ENCODE measurements around the gene PLCG2. TPM values are rescaled to one million over a fixed set of nuclear protein-coding genes. Genes with fewer than 3 reads are reported as not detected.

PLCG2 gene
- polyA plus RNA-seq, 2 donors: 2.3 to 4.4 TPM

DNA sequence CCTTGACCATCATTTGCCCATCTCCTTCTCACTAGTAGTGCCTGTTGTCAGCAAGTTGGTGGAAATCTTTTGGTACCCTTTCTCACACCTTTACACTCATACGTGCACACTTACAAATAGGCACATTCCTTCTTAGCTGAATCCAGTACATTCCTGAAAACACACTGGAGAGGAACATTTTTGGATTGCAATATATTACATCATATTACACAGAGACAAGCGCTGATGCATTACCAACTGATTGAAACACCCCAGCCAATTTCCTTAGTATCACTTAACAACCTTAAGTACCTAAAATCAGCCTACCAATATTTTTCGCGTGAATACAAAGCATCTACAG, 64.1 kb downstream of the PLCG2 start:
- H3K9me3 ChIP-seq (ENCODE audit: control insufficient read depth in 2 of 2, insufficient read depth in 1 of 2, low read depth in 1 of 2, low read length in 1 of 2): no peaks in the 10 kb centered on the region
- WGBS, 2 donors: 74 to 93% methylated on average over 4 of the region's 4 CpGs
- no peak overlapping the region for H3K27ac ChIP-seq (ENCODE audit: low read depth in 2 of 2, low read length in 1 of 2)
- no peaks in the 10 kb centered on the region for H3K27me3 ChIP-seq (ENCODE audit: control insufficient read depth in 1 of 2, insufficient read depth in 2 of 2, low read length in 2 of 2)
- no peaks in the 10 kb centered on the region for H3K4me1 ChIP-seq (ENCODE audit: control insufficient read depth in 2 of 2, insufficient read depth in 2 of 2, low read length in 1 of 2)
- H3K36me3 ChIP-seq (ENCODE audit: control insufficient read depth in 2 of 2, insufficient read depth in 2 of 2, low read length in 1 of 2): no peaks in the 10 kb centered on the region
- no peak overlapping the region for H3K4me3 ChIP-seq (ENCODE audit: low read depth in 1 of 2, low read length in 2 of 2)

DNA sequence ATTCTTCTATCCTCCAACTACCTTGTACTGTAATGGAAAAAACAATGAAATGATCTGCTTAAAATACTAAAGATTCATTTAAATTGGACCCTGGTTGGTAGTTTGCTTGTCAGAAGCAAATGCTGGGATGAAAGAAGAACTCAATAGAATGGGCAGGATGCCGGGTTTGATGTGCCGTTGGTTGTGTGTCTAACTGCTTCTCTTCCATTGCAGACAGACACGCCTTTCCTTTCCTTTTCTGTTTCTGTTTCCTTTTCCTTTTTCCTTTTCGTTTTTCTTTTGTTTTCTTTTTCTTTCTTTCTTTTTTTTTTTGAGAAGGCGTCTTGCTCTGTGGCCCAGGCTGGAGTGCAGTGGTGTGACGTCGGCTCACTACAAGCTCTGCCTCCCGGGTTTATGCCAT, 64.6 kb downstream of the PLCG2 start:
- H3K4me1 ChIP-seq (ENCODE audit: control insufficient read depth in 2 of 2, insufficient read depth in 2 of 2, low read length in 1 of 2): no peaks in the 10 kb centered on the region
- H3K27me3 ChIP-seq (ENCODE audit: control insufficient read depth in 1 of 2, insufficient read depth in 2 of 2, low read length in 2 of 2): no peaks in the 10 kb centered on the region
- no peaks in the 10 kb centered on the region for H3K36me3 ChIP-seq (ENCODE audit: control insufficient read depth in 2 of 2, insufficient read depth in 2 of 2, low read length in 1 of 2)
- H3K9me3 ChIP-seq (ENCODE audit: control insufficient read depth in 2 of 2, insufficient read depth in 1 of 2, low read depth in 1 of 2, low read length in 1 of 2): no peaks in the 10 kb centered on the region
- WGBS, 2 donors: 85% methylated on average over 8 of the region's 8 CpGs
- H3K27ac ChIP-seq (ENCODE audit: low read depth in 2 of 2, low read length in 1 of 2): no peak overlapping the region
- no peak overlapping the region for H3K4me3 ChIP-seq (ENCODE audit: low read depth in 1 of 2, low read length in 2 of 2)

DNA sequence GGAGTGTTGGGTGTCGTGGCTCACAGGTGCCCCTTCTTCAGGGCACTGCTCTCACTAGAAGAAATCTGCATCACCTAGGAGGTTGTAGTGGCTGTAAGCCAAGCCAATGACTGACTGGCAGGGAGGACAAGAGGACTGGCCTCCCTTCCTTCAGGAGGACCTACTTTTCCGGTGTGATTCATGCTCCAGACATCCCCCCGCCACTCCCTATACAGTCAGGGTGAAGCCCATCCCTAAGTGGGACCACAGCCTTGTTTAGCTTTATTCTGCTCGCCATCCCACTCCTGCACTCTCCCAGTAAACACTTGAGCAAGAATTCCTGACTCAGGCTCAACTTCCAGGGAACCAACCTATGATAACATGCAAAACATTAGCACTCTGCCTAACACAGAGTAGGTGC, 67.0 kb downstream of the PLCG2 start:
- WGBS, 2 donors: 86 to 87% methylated on average over 4 of the region's 4 CpGs
- Histone ChIP-seq H3K4me1 (ENCODE audit: control insufficient read depth in 2 of 2, insufficient read depth in 2 of 2, low read length in 1 of 2) (no peaks in the 10 kb centered on the region), H3K4me3 (ENCODE audit: low read depth in 1 of 2, low read length in 2 of 2) (no peak overlapping the region), H3K27ac (ENCODE audit: low read depth in 2 of 2, low read length in 1 of 2) (no peak overlapping the region), H3K36me3 (ENCODE audit: control insufficient read depth in 2 of 2, insufficient read depth in 2 of 2, low read length in 1 of 2) (no peaks in the 10 kb centered on the region), H3K9me3 (ENCODE audit: control insufficient read depth in 2 of 2, insufficient read depth in 1 of 2, low read depth in 1 of 2, low read length in 1 of 2) (no peaks in the 10 kb centered on the region), H3K27me3 (ENCODE audit: control insufficient read depth in 1 of 2, insufficient read depth in 2 of 2, low read length in 2 of 2) (no peaks in the 10 kb centered on the region)

DNA sequence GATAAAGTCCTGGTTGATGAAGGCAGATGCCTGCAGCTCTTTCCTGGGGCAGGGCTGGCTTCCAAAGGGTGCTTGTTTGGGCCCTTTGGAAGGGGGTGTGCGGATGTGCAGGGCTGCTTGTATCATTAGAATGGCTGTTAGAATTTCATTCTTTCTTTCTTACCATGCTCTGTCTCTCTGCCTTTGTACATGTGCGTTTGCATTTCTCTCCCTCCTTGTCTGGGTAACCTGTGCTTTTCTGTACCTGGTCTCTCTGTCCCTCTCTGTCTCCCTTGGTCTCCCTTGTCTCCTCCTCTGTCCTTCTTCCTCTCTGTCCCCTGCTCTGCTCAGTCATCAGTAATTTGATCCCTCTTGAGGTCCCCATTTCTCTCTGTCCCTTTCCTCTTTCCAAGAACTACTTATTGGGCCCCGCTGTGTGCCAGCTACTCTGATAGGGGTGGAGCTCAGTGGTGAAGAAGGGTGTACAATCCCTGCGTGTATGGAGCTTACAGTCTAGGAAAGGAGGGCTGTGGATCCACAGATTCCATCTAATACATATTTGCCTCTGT, 69.3 kb downstream of the PLCG2 start:
- H3K4me3 ChIP-seq (ENCODE audit: low read depth in 1 of 2, low read length in 2 of 2): no peak overlapping the region
- 75 to 85% methylated on average over 4 of the region's 4 CpGs for WGBS, 2 donors
- peaks cover 0 to 2% of the 10 kb centered on the region in 2 donors for H3K4me1 ChIP-seq (ENCODE audit: control insufficient read depth in 2 of 2, insufficient read depth in 2 of 2, low read length in 1 of 2)
- no peaks in the 10 kb centered on the region for H3K27me3 ChIP-seq (ENCODE audit: control insufficient read depth in 1 of 2, insufficient read depth in 2 of 2, low read length in 2 of 2)
- no peaks in the 10 kb centered on the region for H3K36me3 ChIP-seq (ENCODE audit: control insufficient read depth in 2 of 2, insufficient read depth in 2 of 2, low read length in 1 of 2)
- no peak overlapping the region for H3K27ac ChIP-seq (ENCODE audit: low read depth in 2 of 2, low read length in 1 of 2)
- H3K9me3 ChIP-seq (ENCODE audit: control insufficient read depth in 2 of 2, insufficient read depth in 1 of 2, low read depth in 1 of 2, low read length in 1 of 2): no peaks in the 10 kb centered on the region

DNA sequence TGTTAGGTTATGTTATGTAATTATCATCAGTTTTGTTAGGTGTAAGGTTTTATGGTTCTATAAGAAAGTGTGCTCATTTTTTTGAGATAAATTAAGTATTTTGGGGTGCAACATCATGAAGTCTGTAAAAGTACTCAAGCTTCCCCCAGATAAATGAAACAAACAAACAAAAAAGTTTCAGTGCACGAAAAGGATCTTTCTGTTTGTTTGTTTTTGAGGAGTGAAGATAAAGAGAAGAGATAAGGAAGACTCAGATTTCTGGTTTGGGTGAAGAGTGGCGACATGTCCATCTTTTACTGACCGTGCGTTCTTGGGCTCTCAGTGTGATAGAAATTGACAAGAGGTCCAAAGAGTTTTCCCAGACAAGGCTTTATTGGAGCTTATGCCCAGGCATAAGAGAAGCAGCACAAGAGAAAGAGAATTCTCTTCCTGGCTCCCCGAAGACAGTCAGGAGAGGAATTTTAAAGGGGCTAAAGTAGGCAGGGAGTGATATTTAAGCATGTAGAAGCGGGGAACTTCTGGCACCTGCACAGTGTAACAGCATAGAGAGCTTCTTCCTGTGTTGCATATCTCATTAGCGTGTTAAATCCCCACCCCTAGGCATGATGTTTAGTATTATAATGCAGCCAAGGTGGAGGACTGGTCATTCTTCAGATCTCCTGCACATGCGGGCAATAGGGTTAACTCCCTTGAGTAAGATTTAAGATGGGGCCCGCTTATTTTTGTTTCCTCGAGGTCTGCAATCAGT, 71.3 kb downstream of the PLCG2 start:
- H3K4me1 ChIP-seq (ENCODE audit: control insufficient read depth in 2 of 2, insufficient read depth in 2 of 2, low read length in 1 of 2): peaks cover 0 to 2% of the 10 kb centered on the region in 2 donors

DNA sequence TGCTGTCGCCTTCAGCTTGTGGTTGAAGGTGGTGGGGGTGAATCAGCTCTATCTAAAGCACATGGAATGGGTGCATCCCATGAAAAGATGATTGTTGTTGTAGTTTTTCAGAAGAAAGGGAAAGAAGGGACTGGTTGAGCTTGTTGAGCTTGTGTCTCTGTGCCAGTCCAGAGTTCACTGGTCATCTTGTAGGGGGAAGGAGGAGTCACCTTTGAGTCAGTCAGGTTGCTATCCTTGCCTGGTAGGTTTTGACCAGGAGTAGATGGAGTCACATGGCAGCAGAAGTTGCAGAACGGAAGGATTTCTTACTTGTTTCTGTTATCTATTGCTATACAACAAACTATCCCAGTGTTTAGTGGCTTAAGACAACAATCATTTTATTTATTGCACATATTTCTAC, 73.3 kb downstream of the PLCG2 start:
- Histone ChIP-seq H3K27ac (ENCODE audit: low read depth in 2 of 2, low read length in 1 of 2) (no peak overlapping the region), H3K9me3 (ENCODE audit: control insufficient read depth in 2 of 2, insufficient read depth in 1 of 2, low read depth in 1 of 2, low read length in 1 of 2) (no peaks in the 10 kb centered on the region), H3K27me3 (ENCODE audit: control insufficient read depth in 1 of 2, insufficient read depth in 2 of 2, low read length in 2 of 2) (no peaks in the 10 kb centered on the region), H3K4me3 (ENCODE audit: low read depth in 1 of 2, low read length in 2 of 2) (no peak overlapping the region), H3K36me3 (ENCODE audit: control insufficient read depth in 2 of 2, insufficient read depth in 2 of 2, low read length in 1 of 2) (no peaks in the 10 kb centered on the region), H3K4me1 (ENCODE audit: control insufficient read depth in 2 of 2, insufficient read depth in 2 of 2, low read length in 1 of 2) (peaks cover 0 to 2% of the 10 kb centered on the region in 2 donors)
- WGBS, 2 donors: 70 to 84% methylated on average over 2 of the region's 2 CpGs

More for the DNA sequence above, 71.3 kb downstream of the PLCG2 start:
- Histone ChIP-seq H3K36me3 (ENCODE audit: control insufficient read depth in 2 of 2, insufficient read depth in 2 of 2, low read length in 1 of 2) (no peaks in the 10 kb centered on the region), H3K27ac (ENCODE audit: low read depth in 2 of 2, low read length in 1 of 2) (no peak overlapping the region), H3K4me3 (ENCODE audit: low read depth in 1 of 2, low read length in 2 of 2) (no peak overlapping the region), H3K9me3 (ENCODE audit: control insufficient read depth in 2 of 2, insufficient read depth in 1 of 2, low read depth in 1 of 2, low read length in 1 of 2) (no peaks in the 10 kb centered on the region), H3K27me3 (ENCODE audit: control insufficient read depth in 1 of 2, insufficient read depth in 2 of 2, low read length in 2 of 2) (no peaks in the 10 kb centered on the region)
- WGBS, 2 donors: 74 to 77% methylated on average over 10 of the region's 10 CpGs

DNA sequence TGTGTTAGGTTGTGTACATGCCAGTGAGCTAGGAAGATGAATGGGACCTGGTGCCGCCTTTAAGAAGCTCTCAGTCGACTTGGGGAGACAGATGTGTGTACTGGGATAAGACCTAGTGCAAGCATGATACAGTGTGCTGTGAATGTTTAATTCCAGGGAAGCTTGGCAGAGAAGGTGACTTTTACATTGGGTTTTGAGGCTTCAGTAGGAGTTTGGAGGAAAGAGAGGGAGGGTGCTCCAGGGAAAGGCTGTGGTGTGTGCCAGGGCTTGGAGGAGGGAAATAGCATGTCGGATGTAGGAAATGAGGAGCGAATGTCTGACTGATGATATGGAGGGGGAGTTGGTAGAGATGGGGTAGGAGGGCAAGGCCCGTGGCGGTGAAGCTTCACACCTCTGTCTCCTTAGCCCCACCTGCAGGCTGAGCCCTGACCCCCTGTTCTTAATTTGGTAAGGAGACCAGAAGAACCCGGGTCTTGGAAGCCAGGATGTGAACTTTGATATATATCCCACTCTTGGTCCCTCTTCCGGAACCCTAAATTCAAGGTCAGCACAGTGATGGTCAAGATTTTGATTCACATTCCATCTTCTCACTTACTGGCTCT, 76.6 kb downstream of the PLCG2 start:
- peaks cover 0 to 2% of the 10 kb centered on the region in 2 donors for H3K4me1 ChIP-seq (ENCODE audit: control insufficient read depth in 2 of 2, insufficient read depth in 2 of 2, low read length in 1 of 2)
- no peak overlapping the region for H3K4me3 ChIP-seq (ENCODE audit: low read depth in 1 of 2, low read length in 2 of 2)
- H3K27ac ChIP-seq (ENCODE audit: low read depth in 2 of 2, low read length in 1 of 2): no peak overlapping the region
- WGBS, 2 donors: 77 to 83% methylated on average over 8 of the region's 8 CpGs
- H3K36me3 ChIP-seq (ENCODE audit: control insufficient read depth in 2 of 2, insufficient read depth in 2 of 2, low read length in 1 of 2): no peaks in the 10 kb centered on the region
- no peaks in the 10 kb centered on the region for H3K9me3 ChIP-seq (ENCODE audit: control insufficient read depth in 2 of 2, insufficient read depth in 1 of 2, low read depth in 1 of 2, low read length in 1 of 2)
- H3K27me3 ChIP-seq (ENCODE audit: control insufficient read depth in 1 of 2, insufficient read depth in 2 of 2, low read length in 2 of 2): no peaks in the 10 kb centered on the region

GRCh38 chr16:81860287-81861266, 81.5 kb downstream of the PLCG2 start:
- H3K27ac ChIP-seq (ENCODE audit: low read depth in 2 of 2, low read length in 1 of 2): no peak overlapping the region
- H3K9me3 ChIP-seq (ENCODE audit: control insufficient read depth in 2 of 2, insufficient read depth in 1 of 2, low read depth in 1 of 2, low read length in 1 of 2): no peaks in the 10 kb centered on the region
- no peaks in the 10 kb centered on the region for H3K27me3 ChIP-seq (ENCODE audit: control insufficient read depth in 1 of 2, insufficient read depth in 2 of 2, low read length in 2 of 2)
- H3K4me3 ChIP-seq (ENCODE audit: low read depth in 1 of 2, low read length in 2 of 2): no peak overlapping the region
- no peaks in the 10 kb centered on the region for H3K36me3 ChIP-seq (ENCODE audit: control insufficient read depth in 2 of 2, insufficient read depth in 2 of 2, low read length in 1 of 2)
- no peaks in the 10 kb centered on the region for H3K4me1 ChIP-seq (ENCODE audit: control insufficient read depth in 2 of 2, insufficient read depth in 2 of 2, low read length in 1 of 2)
- WGBS, 2 donors: 71 to 72% methylated on average over 18 of the region's 18 CpGs

DNA sequence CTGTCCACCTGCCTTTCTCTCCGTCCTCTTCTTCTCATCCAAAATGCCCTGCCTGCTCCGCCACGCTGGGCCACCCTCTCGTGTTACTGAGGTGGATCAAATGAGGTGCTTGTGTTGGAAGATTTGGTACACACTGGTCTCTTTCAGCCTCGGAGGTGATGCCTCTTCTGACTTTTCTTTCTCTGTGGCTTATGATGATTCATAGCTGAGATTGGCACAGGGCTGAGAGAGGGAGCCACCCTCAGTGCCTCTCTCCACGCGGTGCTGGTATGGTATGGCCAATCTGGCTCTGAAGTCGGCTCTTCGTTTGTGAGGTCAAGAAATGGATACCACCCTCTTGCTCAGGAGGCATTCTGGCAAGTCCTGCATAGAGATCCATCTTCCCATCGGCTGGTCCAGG, 82.4 kb downstream of the PLCG2 start:
- no peaks in the 10 kb centered on the region for H3K36me3 ChIP-seq (ENCODE audit: control insufficient read depth in 2 of 2, insufficient read depth in 2 of 2, low read length in 1 of 2)
- 45 to 69% methylated on average over 10 of the region's 10 CpGs for WGBS, 2 donors
- no peaks in the 10 kb centered on the region for H3K9me3 ChIP-seq (ENCODE audit: control insufficient read depth in 2 of 2, insufficient read depth in 1 of 2, low read depth in 1 of 2, low read length in 1 of 2)
- no peaks in the 10 kb centered on the region for H3K27me3 ChIP-seq (ENCODE audit: control insufficient read depth in 1 of 2, insufficient read depth in 2 of 2, low read length in 2 of 2)
- H3K27ac ChIP-seq (ENCODE audit: low read depth in 2 of 2, low read length in 1 of 2): peak overlapping the region; percentile 9 to 15
- no peaks in the 10 kb centered on the region for H3K4me1 ChIP-seq (ENCODE audit: control insufficient read depth in 2 of 2, insufficient read depth in 2 of 2, low read length in 1 of 2)
- H3K4me3 ChIP-seq (ENCODE audit: low read depth in 1 of 2, low read length in 2 of 2): no peak overlapping the region
